DOHH2 (cell line): ENCODE measurements around the gene CCDC85B.
A peak's percentile ranks its signal among the peaks of the same experiment; 100 is the strongest.

ENCODE experiments used
- H3F3A ChIP-seq: fragments of 200-600 bp; sonication (generic), shearing (Covaris generic); 2 replicates; pipeline ENCODE4 v1.6.0; 2016; ENCODE audit warnings: antibody characterized with exemption, mild to moderate bottlenecking; ENCODE audit not compliant: control insufficient read depth, insufficient read depth
- H3K27ac ChIP-seq: fragments of 200-600 bp; sonication (generic); 2 replicates; pipeline ENCODE4 v1.5.1; 2014; ENCODE audit warnings: low read depth, mild to moderate bottlenecking, low read length, moderate library complexity
- H3K27me3 ChIP-seq: fragments of 200-600 bp; sonication (generic); 2 replicates; pipeline ENCODE4 v1.6.1; 2014; ENCODE audit warnings: mild to moderate bottlenecking, low read length, mixed read lengths; ENCODE audit not compliant: control insufficient read depth
- H3K36me3 ChIP-seq: fragments of 200-600 bp; sonication (generic); 2 replicates; pipeline ENCODE4 v1.6.1; 2014; ENCODE audit warnings: mild to moderate bottlenecking, low read length, moderate library complexity, mixed read lengths; ENCODE audit not compliant: control insufficient read depth
- H3K4me1 ChIP-seq: fragments of 200-600 bp; sonication (generic); 2 replicates; pipeline ENCODE4 v1.6.1; 2014; ENCODE audit warnings: mild to moderate bottlenecking, low read length, mixed read lengths; ENCODE audit not compliant: control insufficient read depth
- H3K4me2 ChIP-seq: fragments of 200-600 bp; sonication (generic); 2 replicates; pipeline ENCODE4 v1.6.0; 2014; ENCODE audit warnings: mild to moderate bottlenecking, low read length, moderate library complexity
- H3K4me3 ChIP-seq: fragments of 200-600 bp; sonication (generic); 2 replicates; pipeline ENCODE4 v1.5.1; 2014; ENCODE audit warnings: mild to moderate bottlenecking, low read length, mixed read lengths
- H3K79me2 ChIP-seq: fragments of 200-600 bp; sonication (generic); 2 replicates; pipeline ENCODE4 v1.6.1; 2014; ENCODE audit warnings: mild to moderate bottlenecking, low read length, mixed read lengths; ENCODE audit not compliant: control insufficient read depth
- H3K9me2 ChIP-seq: fragments of 200-600 bp; sonication (generic); replicated peaks from 2 replicates; pipeline ENCODE4 v1.6.1; 2014; ENCODE audit warnings: mild to moderate bottlenecking, low read length, mixed read lengths; ENCODE audit not compliant: control insufficient read depth
- H3K9me3 ChIP-seq: fragments of 200-600 bp; sonication (generic); 2 replicates; pipeline ENCODE4 v1.6.1; 2014; ENCODE audit warnings: antibody characterized with exemption, low read length, mixed read lengths; ENCODE audit not compliant: control insufficient read depth, insufficient read depth
- H4K20me1 ChIP-seq: fragments of 200-600 bp; sonication (generic); 2 replicates; pipeline ENCODE4 v1.6.0; 2014; ENCODE audit warnings: low read depth, mild to moderate bottlenecking, antibody characterized with exemption, low read length, moderate library complexity; ENCODE audit not compliant: control insufficient read depth, insufficient read depth
- CTCF ChIP-seq: fragments of 200-600 bp; sonication (generic); IDR thresholded peaks from one replicate; pipeline ENCODE4 v1.5.1; 2014; ENCODE audit warnings: antibody characterized with exemption, mild to moderate bottlenecking, low read depth, low read length; ENCODE audit not compliant: poor library complexity, severe bottlenecking
- EZH2phosphoT487 ChIP-seq: fragments of 200-600 bp; sonication (generic); IDR thresholded peaks from 2 replicates; pipeline ENCODE4 v1.6.1; 2017; ENCODE audit warnings: borderline replicate concordance, mild to moderate bottlenecking, antibody characterized with exemption, low read length, moderate library complexity, mixed read lengths

CCDC85B gene

GRCh38 chr11:65886826-65887722 is 3.4 kb upstream of the CCDC85B start:
- peaks cover 51% of the 10 kb centered on the region for H3K4me1 ChIP-seq
- 0 out of 2 replicates have a peak, but pooled peaks cover 2% of the 10 kb centered on the region for H4K20me1 ChIP-seq
- no peaks in the 10 kb centered on the region for H3K27me3 ChIP-seq
- H3F3A ChIP-seq = peaks cover 23% of the 10 kb centered on the region
- TF ChIP-seq CTCF = no peak
- no peak for TF ChIP-seq EZH2phosphoT487
- H3K4me3 ChIP-seq = peak overlapping the region; percentile 93
- H3K4me2 ChIP-seq = peak overlapping the region; percentile 95
- peaks cover 62% of the 10 kb centered on the region for H3K36me3 ChIP-seq
- H3K79me2 ChIP-seq = peaks cover 26% of the 10 kb centered on the region
- no peaks in the 10 kb centered on the region for H3K9me3 ChIP-seq
- no peak overlapping the region for H3K27ac ChIP-seq
- H3K9me2 ChIP-seq = no peaks in the 10 kb centered on the region

GRCh38 chr11:65887723-65888162 is 2.7 kb upstream of the CCDC85B start:
- no peaks in the 10 kb centered on the region for H3K27me3 ChIP-seq
- H3K9me3 ChIP-seq = no peaks in the 10 kb centered on the region
- H4K20me1 ChIP-seq = 0 out of 2 replicates have a peak, but pooled peaks cover 3% of the 10 kb centered on the region
- peak overlapping the region; percentile 95 for H3K4me2 ChIP-seq
- H3F3A ChIP-seq = peaks cover 24% of the 10 kb centered on the region
- peak overlapping the region; percentile 88; the same call in 1 of the 2 replicates for H3K27ac ChIP-seq
- H3K9me2 ChIP-seq = no peaks in the 10 kb centered on the region
- H3K36me3 ChIP-seq = peaks cover 58% of the 10 kb centered on the region
- H3K79me2 ChIP-seq = peaks cover 33% of the 10 kb centered on the region
- H3K4me3 ChIP-seq = peak overlapping the region; percentile 93
- TF ChIP-seq EZH2phosphoT487 = no peak
- TF ChIP-seq CTCF = no peak
- peaks cover 57% of the 10 kb centered on the region for H3K4me1 ChIP-seq

GRCh38 chr11:65888163-65888814 is 2.2 kb upstream of the CCDC85B start, which contains the start of gene FIBP:
TSS of gene FIBP (minus strand) at chr11:65888471. CDS start at chr11:65888418, 53 bp downstream.
- H3K9me2 ChIP-seq = no peaks in the 10 kb centered on the region
- H3F3A ChIP-seq = peaks cover 24% of the 10 kb centered on the region
- H3K27me3 ChIP-seq = no peaks in the 10 kb centered on the region
- TF ChIP-seq EZH2phosphoT487 (no peak), CTCF (peak; percentile 83)
- H3K36me3 ChIP-seq = peaks cover 53% of the 10 kb centered on the region
- H3K4me3 ChIP-seq = peak within 1 kb of the TSS; percentile 93
- no peaks in the 10 kb centered on the region for H3K9me3 ChIP-seq
- H3K27ac ChIP-seq = peak within 1 kb of the TSS; percentile 88
- H4K20me1 ChIP-seq = 0 out of 2 replicates have a peak, but pooled peaks cover 3% of the 10 kb centered on the region
- H3K79me2 ChIP-seq = peaks cover 37% of the 10 kb centered on the region
- H3K4me1 ChIP-seq = peaks cover 62% of the 10 kb centered on the region
- H3K4me2 ChIP-seq = peak within 1 kb of the TSS; percentile 95
